ENCODE measurements around the gene GRIN2A.

GRCh38 chr16:9761870-9762269, 420.4 kb downstream of the GRIN2A start:
- TF ChIP-seq CTCF (optimal IDR thresholded peaks at IDR 0.05 in 1 of 3, IDR thresholded peaks at IDR 0.05 in 1 of 3, conservative IDR thresholded peaks at IDR 0.05 in 1 of 3; ENCODE audit: extremely low read depth in 1 of 3, insufficient read depth in 2 of 3, low read length in 3 of 3) (no peak), EZH2 (IDR thresholded peaks at IDR 0.05; ENCODE audit: low read length) (no peak)

Measured in keratinocyte (primary cell).